B cell (primary cell): Measurements from ENCODE around the gene FBXL2. TPM values are rescaled to one million over a fixed set of nuclear protein-coding genes. Genes with fewer than 3 reads are reported as not detected.

ENCODE experiments used
- ATAC-seq: fragments of 200-7000 bp; cut with Tn5 transposase; one replicate; pipeline ENCODE4 v1.10.0; 2021; ENCODE audit warnings: low read depth, mild to moderate bottlenecking, moderate number of reproducible peaks, moderate library complexity
- CTCF ChIA-PET: fragments of 350-600 bp; sonication (Branson Sonifier 250); formaldehyde crosslinking; loops from one replicate; lab custom pipeline; 2021; ENCODE audit warnings: antibody characterized with exemption, inconsistent platforms; lab: Charles Lee
- POLR2A ChIA-PET: fragments of 350-600 bp; sonication (Branson Sonifier 250); formaldehyde crosslinking; loops from one replicate; lab custom pipeline; 2021; ENCODE audit warnings: antibody characterized with exemption; lab: Charles Lee
- DNase-seq: peaks from one replicate; pipeline ENCODE4 v3.0.0; 2013
- H2AFZ ChIP-seq: 2 replicates; pipeline ENCODE4 v1.6.1; 2012; ENCODE audit warnings: mild to moderate bottlenecking, low read depth, low read length; ENCODE audit not compliant: insufficient read depth, poor library complexity, severe bottlenecking
- H3K27ac ChIP-seq, 2 donors: 1 replicate in 1 of 2; 2 replicates in 1 of 2; pipeline ENCODE4 v1.5.1; 2012 to 2013; ENCODE audit warnings: low read length in 2 of 2, mild to moderate bottlenecking in 2 of 2, moderate library complexity in 1 of 2
- H3K27me3 ChIP-seq, 4 experiments: fragments of 200-600 bp in 1 of 4; sonication (generic) in 1 of 4; replicated peaks in 1 of 4; 1 replicate in 2 of 4; 2 replicates in 2 of 4; pipeline versions ENCODE4 v1.6.1 to v1.7.0; 2013 to 2016; ENCODE audit warnings: low read length in 3 of 4, mild to moderate bottlenecking in 2 of 4, mixed read lengths in 1 of 4, moderate library complexity in 1 of 4; ENCODE audit not compliant: insufficient read depth in 4 of 4, control insufficient read depth in 3 of 4; ENCODE audit errors: control extremely low read depth in 1 of 4
- H3K36me3 ChIP-seq, 2 experiments: replicated peaks in 1 of 2; 1 replicate in 1 of 2; 2 replicates in 1 of 2; pipeline versions ENCODE4 v1.6.1 to v1.7.1; 2013; ENCODE audit warnings: low read length in 1 of 2; ENCODE audit not compliant: insufficient read depth in 2 of 2, control insufficient read depth in 1 of 2; ENCODE audit errors: control extremely low read depth in 1 of 2, extremely low read depth in 1 of 2
- H3K4me1 ChIP-seq, 2 donors: fragments of 200-600 bp in 1 of 2; sonication (generic) in 1 of 2; 1 replicate in 1 of 2; 2 replicates in 1 of 2; pipeline versions ENCODE4 v1.5.1 to v1.6.1; 2013 to 2017; ENCODE audit warnings: low read length in 2 of 2; ENCODE audit not compliant: control insufficient read depth in 2 of 2, insufficient read depth in 2 of 2
- H3K4me2 ChIP-seq: replicated peaks from 2 replicates; pipeline ENCODE3; 2012; ENCODE audit warnings: mild to moderate bottlenecking, low read depth, low read length; ENCODE audit not compliant: poor library complexity, severe bottlenecking
- H3K4me3 ChIP-seq, 5 experiments: fragments of 200-600 bp in 1 of 5; sonication (generic) in 1 of 5; 1 replicate in 3 of 5; 2 replicates in 2 of 5; pipeline versions ENCODE4 v1.5.1 to v1.7.0; 2011 to 2016; ENCODE audit warnings: low read length in 4 of 5, mild to moderate bottlenecking in 4 of 5, low read depth in 2 of 5, control low read depth in 1 of 5, moderate library complexity in 1 of 5; ENCODE audit not compliant: insufficient read depth in 1 of 5; ENCODE audit errors: control extremely low read depth in 1 of 5, extremely low read depth in 1 of 5
- H3K79me2 ChIP-seq: fragments of 200-600 bp; sonication (generic); one replicate; pipeline ENCODE4 v1.6.0; 2016; ENCODE audit warnings: low read length; ENCODE audit not compliant: control insufficient read depth, insufficient read depth
- H3K9ac ChIP-seq: fragments of 200-600 bp; sonication (generic); 2 replicates; pipeline ENCODE4 v1.6.1; 2017; ENCODE audit warnings: mild to moderate bottlenecking, low read length, moderate library complexity
- H3K9me3 ChIP-seq, 3 donors: one replicate each; pipeline versions ENCODE4 v1.6.1 to v1.7.1; 2013; ENCODE audit warnings: low read length in 2 of 3; ENCODE audit not compliant: control insufficient read depth in 2 of 3, insufficient read depth in 1 of 3; ENCODE audit errors: control extremely low read depth in 1 of 3
- H4K20me1 ChIP-seq: 2 replicates; pipeline ENCODE4 v1.6.0; 2012; ENCODE audit warnings: mild to moderate bottlenecking, low read length; ENCODE audit not compliant: insufficient read depth, control insufficient read depth, poor library complexity, severe bottlenecking
- H3K27ac Mint-ChIP-seq: one replicate; pipeline ENCODE4 v1.8.0; 2021; ENCODE audit warnings: mixed read lengths
- H3K27me3 Mint-ChIP-seq: one replicate; pipeline ENCODE4 v1.8.0; 2021; ENCODE audit warnings: mixed read lengths
- H3K4me1 Mint-ChIP-seq: one replicate; pipeline ENCODE4 v1.8.0; 2021; ENCODE audit warnings: mixed read lengths
- H3K4me3 Mint-ChIP-seq: one replicate; pipeline ENCODE4 v1.8.0; 2021; ENCODE audit warnings: mixed read lengths
- H3K9me3 Mint-ChIP-seq: one replicate; pipeline ENCODE4 v1.8.0; 2022; ENCODE audit warnings: mixed read lengths; ENCODE audit not compliant: insufficient read depth
- CTCF ChIP-seq: fragments of 200-600 bp; IDR thresholded peaks from one replicate; pipeline ENCODE4 v1.8.0; 2022; ENCODE audit warnings: antibody characterized with exemption, mild to moderate bottlenecking
- EZH2 ChIP-seq: IDR thresholded peaks from 2 replicates; pipeline ENCODE4 v1.6.1; 2012; ENCODE audit warnings: borderline replicate concordance, low read depth, mild to moderate bottlenecking, moderate library complexity, low read length; ENCODE audit not compliant: insufficient read depth, poor library complexity, severe bottlenecking
- WGBS: methylation state at CpG from one replicate; pipeline ENCODE4 v1.1.5; 2013; ENCODE audit warnings: missing lambda C conversion rate; ENCODE audit not compliant: insufficient coverage; 5-methylcytosine and 5-hydroxymethylcytosine counted together
- intact Hi-C: fragments of 100-400 bp; cut with micrococcal nuclease; formaldehyde crosslinking; loops from one replicate; pipeline ENCODE4 v1.10.0; 2022
- polyA plus RNA-seq: library from polyadenylated mRNA; depleted of rRNA; stranded (reverse); fragments of >200 nt; gene quantifications from 2 replicates; pipeline ENCODE4 v1.2.3, GENCODE V29; 2012
- total RNA-seq, 2 donors: library from RNA; stranded (reverse); fragments of 120-200 nt in 1 of 2; gene quantifications; 1 replicate in 1 of 2; 2 replicates in 1 of 2; pipeline versions ENCODE4 v1.2.3 to v1.2.4, GENCODE V29; 2013 to 2022

The FBXL2 gene
- total and polyA plus RNA-seq, 2 donors (not counting 1 experiment from before 2014, with no cell fraction given) = 0.34 TPM; not detected in 1

DNA sequence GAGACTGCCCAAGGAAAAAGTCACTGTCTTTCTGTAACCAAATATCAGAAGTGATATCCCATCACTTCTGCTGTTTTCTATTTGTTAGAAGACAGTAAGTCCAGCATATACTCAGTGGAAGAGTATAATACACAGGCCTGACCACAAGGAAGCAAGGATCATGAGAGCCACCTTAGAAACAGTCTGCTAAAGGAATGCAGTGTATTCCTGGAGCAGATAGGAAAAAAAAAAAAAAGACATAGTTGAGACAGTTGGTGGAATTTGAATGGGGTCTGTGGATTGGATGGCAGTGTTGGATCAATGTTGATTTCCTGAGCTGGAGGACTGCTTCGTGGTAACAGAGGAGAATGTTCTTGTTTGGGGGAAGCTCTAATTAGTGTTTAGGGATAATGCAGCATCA, 26.5 kb upstream of the FBXL2 start:
- H3K4me1 ChIP-seq = no peaks in the 10 kb centered on the region
- H3K4me3 ChIP-seq = no peak overlapping the region
- ChIA-PET POLR2A (no interaction called here), CTCF (no interaction called here)
- no peaks in the 10 kb centered on the region for H3K36me3 ChIP-seq
- peaks cover 0 to 2% (median 0%) of the 10 kb centered on the region in 4 experiments for H3K27me3 ChIP-seq
- no peaks in the 10 kb centered on the region for H3K79me2 ChIP-seq
- H3K27ac ChIP-seq = no peak overlapping the region
- no peak overlapping the region for H3K9ac ChIP-seq
- H2AFZ ChIP-seq = no peak overlapping the region
- no CpG with 5 or more reads among the region's 1 CpG for WGBS
- no peaks in the 10 kb centered on the region for H3K9me3 ChIP-seq
- ATAC-seq (no peak), DNase-seq (no peak)
- Mint-ChIP-seq H3K27ac (no peak overlapping the region), H3K4me1 (no peaks in the 10 kb centered on the region), H3K27me3 (peaks cover 4% of the 10 kb centered on the region), H3K4me3 (no peak overlapping the region), H3K9me3 (no peaks in the 10 kb centered on the region)
- intact Hi-C loops = loop anchor here (10.0 kb wide), 1 partner anchor 116 kb away; no protein-coding TSS in a partner anchor
- H3K4me2 ChIP-seq = no peak overlapping the region
- TF ChIP-seq CTCF = no peak
- no peak for TF ChIP-seq EZH2
- no peaks in the 10 kb centered on the region for H4K20me1 ChIP-seq

GRCh38 chr3:33256249-33256648, 21.0 kb upstream of the FBXL2 start:
- Histone ChIP-seq H3K4me3 (no peak overlapping the region), H3K4me2 (no peak overlapping the region), H3K9me3 (no peaks in the 10 kb centered on the region), H3K4me1 (no peaks in the 10 kb centered on the region), H3K36me3 (no peaks in the 10 kb centered on the region), H3K27me3 (peaks cover 0 to 2% (median 0%) of the 10 kb centered on the region in 4 experiments), H4K20me1 (no peaks in the 10 kb centered on the region), H2AFZ (no peak overlapping the region), H3K79me2 (no peaks in the 10 kb centered on the region), H3K9ac (no peak overlapping the region), H3K27ac (no peak overlapping the region)
- Mint-ChIP-seq H3K4me3 (no peak overlapping the region), H3K27ac (no peak overlapping the region), H3K27me3 (no peaks in the 10 kb centered on the region), H3K9me3 (no peaks in the 10 kb centered on the region), H3K4me1 (no peaks in the 10 kb centered on the region)
- no peak for DNase-seq
- WGBS = no CpG with 5 or more reads among the region's 2 CpGs
- CTCF ChIA-PET = no interaction called here
- TF ChIP-seq EZH2 (no peak), CTCF (no peak)
- intact Hi-C loops = loop anchor here (10.0 kb wide), 1 partner anchor 121 kb away; no protein-coding TSS in a partner anchor
- no peak for ATAC-seq
- POLR2A ChIA-PET = no interaction called here
